Epidermal melanocyte (primary cell): ENCODE data around the gene ATL3.
"Not testable (repeated sequence)": the region's sequence is repeated elsewhere in the genome, so short reads cannot be mapped to it uniquely, and the experiment has no call there.

Experiments
- DNase-seq: peaks from one replicate; pipeline ENCODE4 v3.0.0; 2011; ENCODE audit warnings: low spot score; ENCODE audit not compliant: insufficient read length

ATL3 gene

DNA sequence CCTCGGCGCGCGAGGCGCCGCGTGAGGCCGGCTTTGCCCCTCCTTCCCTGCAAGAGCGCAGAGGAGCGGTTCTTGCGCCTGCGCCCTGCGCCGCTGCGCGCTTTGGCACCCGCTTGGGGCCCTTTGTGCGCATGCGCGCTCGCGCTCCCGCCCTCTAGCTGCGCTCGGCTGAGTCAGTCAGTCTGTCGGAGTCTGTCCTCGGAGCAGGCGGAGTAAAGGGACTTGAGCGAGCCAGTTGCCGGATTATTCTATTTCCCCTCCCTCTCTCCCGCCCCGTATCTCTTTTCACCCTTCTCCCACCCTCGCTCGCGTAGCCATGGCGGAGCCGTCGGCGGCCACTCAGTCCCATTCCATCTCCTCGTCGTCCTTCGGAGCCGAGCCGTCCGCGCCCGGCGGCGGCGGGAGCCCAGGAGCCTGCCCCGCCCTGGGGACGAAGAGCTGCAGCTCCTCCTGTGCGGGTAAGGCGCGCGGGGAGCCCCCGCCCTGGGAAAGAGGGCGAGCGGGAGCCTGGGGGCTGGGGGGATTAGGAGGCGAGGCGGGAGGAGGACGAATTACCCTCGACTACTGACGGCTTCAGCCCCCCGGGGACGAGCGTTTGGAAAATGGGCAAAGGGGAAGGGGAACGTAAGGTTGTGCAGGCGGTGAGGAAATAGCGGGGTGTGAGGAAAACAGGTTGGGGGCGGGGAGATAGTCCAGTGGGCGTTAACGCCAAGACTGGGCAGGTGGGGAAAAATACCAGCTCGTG is 10.3 kb upstream of the ATL3 start, which contains the start of gene RTN3:
TSS of gene RTN3 (plus strand) at position 180 of the 745 bp plus-strand sequence. CDS start at position 317, 137 bp downstream.
- DNase-seq, result peak; percentile 89

DNA sequence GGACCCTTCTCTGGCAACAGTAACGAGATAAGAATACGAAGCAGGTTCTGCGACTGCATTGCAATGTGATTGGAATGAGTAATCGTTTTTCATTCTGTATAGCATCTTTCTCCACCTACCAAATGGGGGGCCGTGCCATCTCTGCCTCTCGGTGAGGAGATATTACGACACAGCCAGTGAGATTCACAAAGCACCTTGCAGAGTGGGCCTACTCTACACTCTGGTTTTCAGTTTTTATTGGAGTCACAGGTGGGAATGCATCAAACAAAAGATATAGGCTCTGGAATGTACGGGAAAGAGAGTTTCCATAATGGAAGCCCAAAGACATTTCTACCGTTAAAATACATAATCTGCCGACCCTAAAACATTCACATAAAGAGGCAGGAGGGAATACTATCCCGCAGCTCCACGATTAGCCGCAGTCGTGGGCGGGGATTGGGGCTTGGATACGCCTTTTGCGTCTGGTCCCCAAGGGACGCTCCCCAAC is 9.7 kb upstream of the ATL3 start:
- no peak for DNase-seq

DNA sequence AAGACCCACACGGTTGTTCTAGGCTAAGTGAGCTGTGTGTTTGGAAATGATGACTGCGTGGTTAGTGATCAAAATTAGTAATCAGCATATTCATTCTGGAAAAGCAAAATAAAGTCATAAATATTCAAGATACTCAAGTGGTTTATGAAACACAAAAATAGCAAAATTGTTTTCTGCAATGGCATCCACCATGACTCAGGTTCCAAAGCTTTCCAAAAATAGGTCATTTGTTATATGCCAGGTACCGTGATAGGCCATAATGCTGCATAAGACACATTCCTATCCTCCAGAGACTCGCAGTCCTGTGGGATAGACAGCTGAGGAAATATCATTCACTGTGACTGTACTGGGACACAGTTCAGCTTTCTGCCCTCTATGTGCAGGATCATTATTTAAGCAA is 2.4 kb upstream of the ATL3 start:
- DNase-seq, result no peak

GRCh38 chr11:63672936-63673539 is 1.9 kb upstream of the ATL3 start:
- DNase-seq, result no peak

GRCh38 chr11:63672156-63672463 is 934 bp upstream of the ATL3 start:
- no peak for DNase-seq

DNA sequence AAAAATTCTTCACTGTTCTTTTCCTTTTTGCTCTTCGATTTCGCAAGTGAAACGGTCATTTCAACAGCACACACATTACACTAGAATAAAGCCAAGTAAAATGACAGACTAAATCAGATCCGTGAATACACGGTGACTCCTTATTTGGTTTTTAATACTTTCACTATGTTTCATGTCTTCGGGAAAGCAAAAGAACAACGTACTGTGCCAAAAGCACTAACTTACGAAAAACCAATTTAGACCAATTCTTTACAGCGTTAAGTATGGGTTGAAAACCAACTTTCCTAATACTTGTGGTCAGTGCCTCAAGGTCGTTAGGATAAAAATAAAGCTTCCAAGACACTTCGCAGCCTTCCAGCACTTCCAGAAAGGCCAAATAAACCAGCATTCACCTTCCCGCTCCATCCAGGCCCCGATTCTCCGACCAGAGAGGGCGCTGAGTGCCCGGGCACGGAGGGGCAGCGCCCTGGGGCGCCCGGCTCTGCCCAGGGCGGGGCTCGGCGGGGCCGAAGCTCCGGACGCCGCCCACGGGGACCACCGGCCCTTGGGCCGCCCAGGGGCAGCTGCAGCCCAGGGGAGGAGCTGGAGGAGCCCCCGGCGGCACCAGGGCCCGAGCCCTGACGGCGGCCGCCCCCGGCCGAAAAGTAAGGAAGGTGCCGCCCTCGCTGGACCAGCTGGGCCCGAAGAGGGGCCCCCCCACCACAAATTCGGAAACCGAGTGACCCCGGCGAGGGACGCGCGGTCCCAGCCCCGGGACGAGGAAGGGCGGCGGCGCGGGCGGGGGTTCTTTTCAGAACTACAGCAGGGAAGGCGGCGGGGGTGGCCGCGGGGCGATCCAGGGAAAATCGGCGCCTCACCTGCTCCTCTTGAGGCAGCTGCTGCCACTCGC is 499 bp downstream of the ATL3 start:
- DNase-seq, result peak; percentile 38

- no peak for DNase-seq
Measured at GRCh38 chr11:63670096-63670432, 1.1 kb downstream of the ATL3 start.

GRCh38 chr11:63667995-63668795 is 3.0 kb downstream of the ATL3 start:
- DNase-seq, result no peak

DNA sequence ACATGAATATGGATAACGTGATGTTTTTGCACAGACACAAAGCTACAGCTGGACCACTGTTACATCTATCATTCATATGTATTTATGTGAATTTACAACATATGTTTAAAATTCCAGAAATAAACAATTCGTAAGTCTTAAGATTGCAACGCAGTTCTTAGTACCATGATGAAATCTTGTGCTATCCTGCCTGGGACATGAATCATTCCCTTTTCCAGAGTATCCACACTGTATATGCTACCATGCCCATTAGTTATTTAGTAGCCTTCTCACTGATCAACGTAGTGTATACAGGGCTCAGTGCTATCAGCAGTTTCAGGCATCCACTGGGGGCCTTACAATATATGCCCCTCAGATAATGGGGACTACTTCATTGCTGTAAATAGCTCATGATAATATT is 4.3 kb downstream of the ATL3 start:
- no peak for DNase-seq

DNA sequence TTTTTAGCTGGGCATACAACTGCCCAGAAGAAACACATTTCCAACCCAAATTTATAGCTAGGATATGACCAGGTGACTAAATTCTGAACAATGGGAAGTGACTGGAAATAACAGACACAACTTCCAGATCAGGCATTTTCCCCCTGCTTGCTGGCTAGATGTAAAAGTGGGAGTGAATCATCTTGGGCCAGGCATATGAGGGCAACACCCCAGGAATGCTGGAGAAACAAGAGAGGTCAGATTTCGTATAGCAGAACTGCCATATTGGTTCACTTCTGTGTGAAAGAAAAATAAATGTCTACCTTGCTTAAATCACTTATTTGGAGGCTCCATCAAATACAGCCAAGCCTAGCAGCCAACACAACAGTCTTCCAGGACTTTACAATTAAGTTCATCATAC is 7.4 kb downstream of the ATL3 start:
- DNase-seq, result no peak

GRCh38 chr11:63660972-63661371 is 10.2 kb downstream of the ATL3 start:
- DNase-seq, result no peak

GRCh38 chr11:63652671-63653070 is 18.5 kb downstream of the ATL3 start:
- DNase-seq, result no peak

DNA sequence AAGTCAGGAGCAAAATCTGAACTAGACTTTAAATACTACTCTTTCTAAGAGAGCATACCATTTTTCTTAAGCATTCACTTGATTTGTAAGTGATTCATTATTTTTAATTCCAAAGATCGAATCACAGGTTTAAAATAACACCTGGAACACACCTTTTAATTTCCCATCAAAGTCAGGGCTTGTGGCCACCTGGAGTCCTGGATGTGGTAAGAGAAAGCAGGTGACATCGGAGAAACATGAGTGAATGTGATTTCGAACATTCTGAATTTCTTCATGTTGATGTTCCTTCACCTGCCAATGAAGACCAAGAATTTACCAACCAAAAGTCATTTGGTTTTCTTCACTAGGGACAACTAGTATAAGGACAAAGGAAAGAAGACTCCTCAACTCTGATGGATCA is 28.0 kb downstream of the ATL3 start:
- DNase-seq, result no peak

DNA sequence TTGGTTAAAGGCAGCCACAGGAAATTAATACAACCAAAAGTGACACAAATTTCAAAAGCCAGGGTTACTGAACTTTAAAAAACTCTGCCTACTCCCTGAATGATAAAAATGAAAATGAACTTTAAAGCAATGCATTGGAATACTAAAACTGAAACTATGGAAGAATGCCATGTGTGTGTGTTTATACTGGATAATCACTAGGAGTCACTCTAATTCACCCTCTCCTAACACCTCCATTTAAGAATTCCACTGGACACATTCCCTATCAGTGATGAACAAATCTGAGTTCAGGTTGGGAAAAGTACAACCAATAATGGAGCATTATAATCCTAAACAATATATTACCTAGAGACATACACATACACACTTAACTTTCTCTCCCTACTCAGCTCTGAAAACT is 29.4 kb downstream of the ATL3 start:
- no peak for DNase-seq

DNA sequence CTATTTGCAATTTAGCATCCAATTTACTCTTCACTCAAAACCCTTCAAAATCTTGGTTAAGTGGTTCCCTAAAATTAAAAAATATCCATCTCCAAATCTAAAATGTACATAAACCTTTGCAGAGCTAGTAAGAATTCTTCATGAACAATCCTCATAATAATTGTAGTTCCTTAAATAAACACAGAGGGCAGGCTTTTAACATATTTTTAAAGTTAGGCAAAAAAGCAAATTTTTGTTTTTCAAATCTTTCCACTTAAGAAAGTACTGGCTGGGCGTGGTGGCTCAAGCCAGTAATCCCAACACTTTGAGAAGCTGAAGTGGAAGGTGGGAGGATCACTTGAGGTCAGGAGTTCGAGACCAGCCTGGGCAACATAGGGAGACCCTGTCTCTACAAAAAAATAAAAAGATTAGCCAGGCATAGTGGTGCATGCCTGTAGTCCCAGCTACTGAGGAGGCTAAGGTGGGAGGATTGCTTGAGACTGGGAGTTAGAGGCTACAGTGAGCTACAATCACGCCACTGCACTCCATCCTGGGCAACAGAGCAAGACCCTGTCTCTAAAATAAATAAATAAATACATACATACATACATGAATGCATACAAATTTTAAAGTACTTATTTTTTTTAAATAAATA is 31.9 kb downstream of the ATL3 start:
- no peak for DNase-seq

DNA sequence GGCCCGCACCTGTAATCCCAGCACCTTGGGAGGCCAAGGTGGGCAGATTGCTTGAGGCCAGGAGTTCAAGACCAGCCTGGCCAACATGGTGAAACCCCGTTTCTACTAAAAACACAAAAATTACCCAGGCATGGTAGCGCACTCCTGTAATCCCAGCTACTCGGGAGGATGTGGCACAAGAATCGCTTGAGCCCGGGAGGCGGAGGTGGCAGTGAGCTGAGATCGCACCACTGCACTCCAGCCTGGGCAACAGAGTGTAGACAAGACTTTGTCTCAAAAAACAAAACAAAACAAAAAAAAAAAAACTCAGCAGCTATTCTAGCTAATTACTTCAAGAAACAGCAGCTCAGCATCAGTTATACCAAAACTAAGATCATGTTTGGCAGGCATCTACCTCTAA is 32.7 kb downstream of the ATL3 start:
- not testable (repeated sequence) for DNase-seq

- DNase-seq, result peak; percentile 68
Measured at GRCh38 chr11:63635762-63636465, 35.3 kb downstream of the ATL3 start.

- no peak for DNase-seq
Measured at GRCh38 chr11:63629426-63629825, 41.8 kb downstream of the ATL3 start.

DNA sequence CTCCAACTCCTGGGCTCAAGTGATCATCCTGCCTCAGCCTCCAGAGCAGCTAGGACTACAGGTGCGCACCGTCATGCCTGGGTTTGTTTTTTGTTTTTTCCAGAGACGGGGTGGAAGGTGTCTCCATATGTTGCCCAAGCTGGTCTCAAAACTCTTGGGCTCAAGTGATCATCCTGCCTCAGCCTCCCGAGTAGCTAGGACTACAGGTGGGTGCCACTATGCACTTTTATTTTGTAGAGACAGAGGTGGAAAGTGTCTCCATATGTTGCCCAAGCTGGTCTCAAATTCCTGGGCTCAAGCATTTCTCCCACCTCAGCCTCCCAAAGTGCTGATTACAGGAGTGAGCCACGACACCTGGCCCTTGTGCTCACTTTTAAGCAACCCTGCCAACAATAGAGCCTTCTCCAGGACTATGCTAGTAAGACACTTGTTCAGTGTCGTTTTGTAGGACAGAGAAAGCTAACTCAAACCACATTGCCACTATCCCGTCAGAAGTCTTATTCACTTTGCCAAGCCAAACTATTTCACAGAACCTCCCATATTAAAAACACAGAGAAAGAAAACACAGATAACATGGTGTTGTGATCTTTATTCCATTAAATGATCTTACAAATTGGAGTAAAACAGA is 47.5 kb downstream of the ATL3 start:
- no peak for DNase-seq

GRCh38 chr11:63622323-63622722 is 48.9 kb downstream of the ATL3 start:
- DNase-seq, result no peak
